ENCODE data around the gene PLEKHG2.
A peak's percentile ranks its signal among the peaks of the same experiment; 100 is the strongest.

The PLEKHG2 gene

GRCh38 chr19:39424934-39425333 lies 12.5 kb downstream of the PLEKHG2 start:
- TF ChIP-seq CTCF (IDR thresholded peaks at IDR 0.05; ENCODE audit: low read depth, low read length, missing control alignments) = no peak
- no peak overlapping the region for H3K4me3 ChIP-seq (replicated peaks; ENCODE audit: low read depth, low read length)
- DNase-seq (ENCODE audit: extremely low read depth, low read depth) = no peak

GRCh38 chr19:39425744-39426143 lies 13.3 kb downstream of the PLEKHG2 start:
- H3K4me3 ChIP-seq (replicated peaks; ENCODE audit: low read depth, low read length) = no peak overlapping the region
- no peak for DNase-seq (ENCODE audit: extremely low read depth, low read depth)
- no peak for TF ChIP-seq CTCF (IDR thresholded peaks at IDR 0.05; ENCODE audit: low read depth, low read length, missing control alignments)

- H3K4me3 ChIP-seq (replicated peaks; ENCODE audit: low read depth, low read length) = no peak overlapping the region
- DNase-seq (ENCODE audit: extremely low read depth, low read depth) = no peak
- no peak for TF ChIP-seq CTCF (IDR thresholded peaks at IDR 0.05; ENCODE audit: low read depth, low read length, missing control alignments)
These were observed 13.7 kb downstream of the PLEKHG2 start for GRCh38 chr19:39426170-39426569.

- H3K4me3 ChIP-seq (replicated peaks; ENCODE audit: low read depth, low read length) = no peak overlapping the region
- no peak for TF ChIP-seq CTCF (IDR thresholded peaks at IDR 0.05; ENCODE audit: low read depth, low read length, missing control alignments)
- DNase-seq (ENCODE audit: extremely low read depth, low read depth) = no peak
These were observed 15.2 kb downstream of the PLEKHG2 start for GRCh38 chr19:39427707-39428106.

GRCh38 chr19:39428283-39429112 lies 16.0 kb downstream of the PLEKHG2 start:
- DNase-seq (ENCODE audit: extremely low read depth, low read depth) = no peak
- no peak overlapping the region; the same call in 1 of the 2 replicates for H3K4me3 ChIP-seq (replicated peaks; ENCODE audit: low read depth, low read length)
- no peak for TF ChIP-seq CTCF (IDR thresholded peaks at IDR 0.05; ENCODE audit: low read depth, low read length, missing control alignments)

DNA sequence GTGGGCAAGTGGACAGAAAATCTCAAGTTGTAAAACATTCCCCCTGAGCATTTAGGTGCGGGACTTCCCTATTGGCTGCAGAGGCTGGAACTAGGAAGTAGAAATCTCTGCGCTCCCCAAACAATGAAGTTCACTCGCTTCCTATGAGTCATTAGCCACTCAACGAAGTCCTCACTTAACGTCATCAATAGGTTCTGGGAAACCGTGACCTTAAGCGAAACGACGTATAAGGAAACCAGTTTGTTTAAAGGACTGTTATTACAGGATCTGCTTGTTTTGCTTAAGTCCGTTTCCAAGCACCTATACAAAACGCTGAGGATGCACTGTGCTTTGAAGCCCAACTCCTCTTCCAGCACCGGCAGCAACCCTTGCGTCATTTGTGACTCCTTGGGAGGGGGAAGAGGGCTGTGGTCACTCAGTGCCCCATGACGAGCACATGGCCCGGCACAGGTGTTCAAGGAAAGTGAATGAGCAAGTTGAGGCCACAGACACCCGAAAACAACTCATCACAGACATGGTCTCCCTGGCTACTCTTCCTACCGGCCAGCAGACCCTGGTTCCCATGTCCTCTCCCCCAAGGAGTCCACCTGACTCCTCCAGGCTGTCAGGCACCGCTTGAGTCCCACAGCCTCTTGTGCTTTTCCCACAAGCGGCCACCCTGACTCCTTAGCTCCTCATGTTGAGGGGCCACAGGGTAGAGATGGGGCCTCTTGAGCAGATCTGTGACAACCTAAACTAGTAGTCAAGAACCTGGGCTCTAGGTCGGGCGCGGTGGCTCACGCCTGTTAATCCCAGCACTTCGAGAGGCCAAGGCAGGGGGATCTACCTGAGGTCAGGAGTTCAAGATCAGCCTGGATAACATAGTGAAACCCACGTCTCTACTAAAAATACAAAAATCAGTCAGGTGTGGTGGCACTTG lies 18.5 kb downstream of the PLEKHG2 start:
- peak; percentile 83 for DNase-seq (ENCODE audit: extremely low read depth, low read depth)
- no peak for TF ChIP-seq CTCF (IDR thresholded peaks at IDR 0.05; ENCODE audit: low read depth, low read length, missing control alignments)
- H3K4me3 ChIP-seq (replicated peaks; ENCODE audit: low read depth, low read length) = no peak overlapping the region

Measured in HFF-Myc (cell line).